Esophagus squamous epithelium (tissue), 5 donors: ENCODE results near the gene GALNT2. TPM values are rescaled to one million over a fixed set of nuclear protein-coding genes. Genes with fewer than 3 reads are reported as not detected.

Experiments
- DNase-seq: peaks from one replicate; lab custom pipeline; 2025; lab: John Stamatoyannopoulos, UW
- H3K27ac ChIP-seq, 4 donors: fragments of 200-600 bp; sonication (generic); one replicate each; pipeline ENCODE4 v1.5.1; 2016 to 2019; ENCODE audit warnings: mild to moderate bottlenecking in 1 of 4
- H3K27me3 ChIP-seq, 4 donors: fragments of 200-600 bp; sonication (generic); 1 replicate in 3 of 4; 2 replicates in 1 of 4; pipeline versions ENCODE4 v1.5.1 to v1.6.0; 2017 to 2021; ENCODE audit warnings: antibody characterized with exemption in 1 of 4
- H3K36me3 ChIP-seq, 3 donors: fragments of 200-600 bp; sonication (generic); one replicate each; pipeline ENCODE4 v1.5.1; 2016 to 2019
- H3K4me1 ChIP-seq, 3 donors: fragments of 200-600 bp; sonication (generic); one replicate each; pipeline ENCODE4 v1.5.1; 2017 to 2019
- H3K4me3 ChIP-seq, 4 donors: fragments of 200-600 bp; sonication (generic); 1 replicate in 3 of 4; 2 replicates in 1 of 4; pipeline ENCODE4 v1.5.1; 2016 to 2019; ENCODE audit warnings: mild to moderate bottlenecking in 2 of 4, moderate library complexity in 1 of 4
- H3K9me3 ChIP-seq, 3 donors: fragments of 200-600 bp; sonication (generic); one replicate each; pipeline ENCODE4 v1.5.1; 2016 to 2019
- POLR2A ChIP-seq, 4 donors: fragments of 450-650 bp; IDR thresholded peaks; one replicate each; pipeline ENCODE4 v1.6.1; 2017; ENCODE audit warnings: antibody characterized with exemption in 4 of 4, mild to moderate bottlenecking in 4 of 4, moderate library complexity in 3 of 4
- WGBS, 2 donors: methylation state at CpG; one replicate each; pipeline ENCODE4 v1.1.5; 2018; 5-methylcytosine and 5-hydroxymethylcytosine counted together
- intact Hi-C: fragments of 100-400 bp; cut with DNase I; formaldehyde crosslinking; loops from one replicate; pipeline ENCODE4 v1.15.0; 2022
- total RNA-seq, 4 donors: library from RNA; depleted of rRNA; stranded (reverse); fragments of >200 nt; gene quantifications; one replicate each; pipeline ENCODE4 v1.1.0, GENCODE V29; 2016
- TF ChIP-seq, protein P1 (sequence below), 6 experiments: fragments of 450-650 bp in 4 of 6; fragments of 200-600 bp in 2 of 6; sonication (generic) in 2 of 6; IDR thresholded peaks; one replicate each; pipeline ENCODE4 v1.5.1; 2016 to 2019; ENCODE audit warnings: antibody characterized with exemption in 6 of 6, mild to moderate bottlenecking in 4 of 6, moderate library complexity in 4 of 6
- donor health status: DM: yes; HTN: yes; CAD: no.

The GALNT2 gene
- total RNA-seq, 4 donors from 2014 or later = 25.8 to 36.2 (median 31.0) TPM

- peaks cover 0 to 7% (median 0%) of the 10 kb centered on the region in 3 donors for H3K4me1 ChIP-seq
- H3K27ac ChIP-seq = no peak overlapping the region
- peaks cover 0 to 44% (median 0%) of the 10 kb centered on the region in 3 donors for H3K36me3 ChIP-seq
- intact Hi-C loops = no loop called here
- H3K4me3 ChIP-seq = no peak overlapping the region
- no peak for TF ChIP-seq POLR2A (IDR thresholded peaks at IDR 0.05)
- TF ChIP-seq, protein P1, sequence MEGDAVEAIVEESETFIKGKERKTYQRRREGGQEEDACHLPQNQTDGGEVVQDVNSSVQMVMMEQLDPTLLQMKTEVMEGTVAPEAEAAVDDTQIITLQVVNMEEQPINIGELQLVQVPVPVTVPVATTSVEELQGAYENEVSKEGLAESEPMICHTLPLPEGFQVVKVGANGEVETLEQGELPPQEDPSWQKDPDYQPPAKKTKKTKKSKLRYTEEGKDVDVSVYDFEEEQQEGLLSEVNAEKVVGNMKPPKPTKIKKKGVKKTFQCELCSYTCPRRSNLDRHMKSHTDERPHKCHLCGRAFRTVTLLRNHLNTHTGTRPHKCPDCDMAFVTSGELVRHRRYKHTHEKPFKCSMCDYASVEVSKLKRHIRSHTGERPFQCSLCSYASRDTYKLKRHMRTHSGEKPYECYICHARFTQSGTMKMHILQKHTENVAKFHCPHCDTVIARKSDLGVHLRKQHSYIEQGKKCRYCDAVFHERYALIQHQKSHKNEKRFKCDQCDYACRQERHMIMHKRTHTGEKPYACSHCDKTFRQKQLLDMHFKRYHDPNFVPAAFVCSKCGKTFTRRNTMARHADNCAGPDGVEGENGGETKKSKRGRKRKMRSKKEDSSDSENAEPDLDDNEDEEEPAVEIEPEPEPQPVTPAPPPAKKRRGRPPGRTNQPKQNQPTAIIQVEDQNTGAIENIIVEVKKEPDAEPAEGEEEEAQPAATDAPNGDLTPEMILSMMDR (IDR thresholded peaks at IDR 0.05) = no peak
- WGBS, 2 donors = 90 to 98% methylated on average over 2 to 7 of the region's 7 CpGs
- no peaks in the 10 kb centered on the region for H3K27me3 ChIP-seq
- DNase-seq = no peak
- no peaks in the 10 kb centered on the region for H3K9me3 ChIP-seq
Observed at GRCh38 chr1:230235876-230236275, 168.8 kb downstream of the GALNT2 start.

- peaks cover 0 to under 1% (median 0%) of the 10 kb centered on the region in 3 donors for H3K4me1 ChIP-seq
- peaks cover 0 to 50% (median 0%) of the 10 kb centered on the region in 3 donors for H3K36me3 ChIP-seq
- no peaks in the 10 kb centered on the region for H3K27me3 ChIP-seq
- H3K27ac ChIP-seq = no peak overlapping the region
- no peak for TF ChIP-seq POLR2A (IDR thresholded peaks at IDR 0.05)
- TF ChIP-seq, protein P1 (IDR thresholded peaks at IDR 0.05) = no peak
- H3K4me3 ChIP-seq = no peak overlapping the region
- no peak for DNase-seq
- intact Hi-C loops = no loop called here
- 94 to 95% methylated on average over 10 to 11 of the region's 11 CpGs for WGBS, 2 donors
- no peaks in the 10 kb centered on the region for H3K9me3 ChIP-seq
Observed at GRCh38 chr1:230236301-230237008, 169.4 kb downstream of the GALNT2 start.

GRCh38 chr1:230237009-230237370 is 170.0 kb downstream of the GALNT2 start:
- H3K36me3 ChIP-seq = peaks cover 0 to 55% (median 0%) of the 10 kb centered on the region in 3 donors
- no peak for DNase-seq

GRCh38 chr1:230237805-230238204 is 170.8 kb downstream of the GALNT2 start:
- WGBS, 2 donors = 92 to 95% methylated on average over 5 of the region's 5 CpGs
- Histone ChIP-seq H3K4me3 (no peak overlapping the region), H3K4me1 (no peaks in the 10 kb centered on the region), H3K9me3 (no peaks in the 10 kb centered on the region), H3K36me3 (peaks cover 0 to 63% (median 0%) of the 10 kb centered on the region in 3 donors), H3K27me3 (no peaks in the 10 kb centered on the region), H3K27ac (no peak overlapping the region)
- TF ChIP-seq POLR2A (IDR thresholded peaks at IDR 0.05) = no peak
- TF ChIP-seq, protein P1 (IDR thresholded peaks at IDR 0.05) = no peak
- intact Hi-C loops = no loop called here
- DNase-seq = no peak

More at GRCh38 chr1:230237009-230237370, 170.0 kb downstream of the GALNT2 start:
- Histone ChIP-seq H3K4me3 (no peak overlapping the region), H3K9me3 (no peaks in the 10 kb centered on the region), H3K4me1 (no peaks in the 10 kb centered on the region), H3K27ac (no peak overlapping the region), H3K27me3 (no peaks in the 10 kb centered on the region)
- 87 to 89% methylated on average over 3 of the region's 3 CpGs for WGBS, 2 donors
- intact Hi-C loops = no loop called here
- TF ChIP-seq, protein P1 (IDR thresholded peaks at IDR 0.05) = no peak
- TF ChIP-seq POLR2A (IDR thresholded peaks at IDR 0.05) = no peak

- Histone ChIP-seq H3K4me3 (no peak overlapping the region), H3K36me3 (peaks cover 0 to 89% (median 2%) of the 10 kb centered on the region in 3 donors), H3K27ac (no peak overlapping the region), H3K9me3 (no peaks in the 10 kb centered on the region), H3K27me3 (no peaks in the 10 kb centered on the region), H3K4me1 (no peaks in the 10 kb centered on the region)
- TF ChIP-seq, protein P1 (IDR thresholded peaks at IDR 0.05) = no peak
- no peak for TF ChIP-seq POLR2A (IDR thresholded peaks at IDR 0.05)
- intact Hi-C loops = no loop called here
- WGBS, 2 donors = 98% methylated on average over 5 of the region's 5 CpGs
- no peak for DNase-seq
Observed at GRCh38 chr1:230240446-230241086, 173.5 kb downstream of the GALNT2 start.
